K562 treated with DMSO at 1 percent for 4 hours (cell line): ENCODE results near the gene KIR2DL1. TPM values are rescaled to one million over a fixed set of nuclear protein-coding genes. Genes with fewer than 3 reads are reported as not detected.

ENCODE experiments used
- total RNA-seq: library from RNA; unstranded; fragments of 300-600 nt; gene quantifications from 2 replicates; pipeline ENCODE4 v1.2.3, GENCODE V29; 2022; ENCODE audit not compliant: insufficient read depth

KIR2DL1 gene
- not detected in 2 replicates for total RNA-seq

GRCh38 chr19:54769646-54770045 is at the start of gene KIR2DL1:
Gene KIR2DL1, plus strand, starts transcription at chr19:54769793. Its CDS starts 58 bp downstream, at chr19:54769851.

GRCh38 chr19:54724142-54724541 is 45.5 kb upstream of the KIR2DL1 start, which contains the start of gene KIR3DL3:
Gene KIR3DL3, plus strand, starts transcription at chr19:54724442. Its CDS starts 55 bp downstream, at chr19:54724497.

GRCh38 chr19:54738306-54738705 is 31.3 kb upstream of the KIR2DL1 start, which contains the start of gene KIR2DL3:
Gene KIR2DL3, plus strand, starts transcription at chr19:54738513. Its CDS starts 33 bp downstream, at chr19:54738546.

GRCh38 chr19:54803410-54803809 is 33.8 kb downstream of the KIR2DL1 start, which contains the start of gene KIR2DL4:
Gene KIR2DL4, plus strand, starts transcription at chr19:54803610. Its CDS starts 42 bp downstream, at chr19:54803652.

GRCh38 chr19:54816251-54816650 is 46.7 kb downstream of the KIR2DL1 start, which contains the start of gene KIR3DL1:
Gene KIR3DL1, plus strand, starts transcription at chr19:54816468.

GRCh38 chr19:54832496-54832895 is 62.9 kb downstream of the KIR2DL1 start, which contains the start of gene KIR2DS4:
Gene KIR2DS4, plus strand, starts transcription at chr19:54832676.

Other genes with a start within 250 kb of the KIR2DL1 start
- gene LILRA2, start 196.0 kb upstream of the KIR2DL1 start, total RNA-seq, result 7.6 and 8.0 TPM in 2 replicates
- gene LILRA1, start 176.2 kb upstream of the KIR2DL1 start, total RNA-seq, result not detected in 2 replicates
- gene LILRB1, start 139.3 kb upstream of the KIR2DL1 start, total RNA-seq, result not detected in 2 replicates
- gene LILRB4, start 106.8 kb upstream of the KIR2DL1 start, total RNA-seq, result not detected in 2 replicates
- gene KIR3DL3, start 45.4 kb upstream of the KIR2DL1 start, total RNA-seq, result not detected in 2 replicates
- gene KIR2DL3, start 31.3 kb upstream of the KIR2DL1 start, total RNA-seq, result not detected in 2 replicates
- gene KIR2DL4, start 33.8 kb downstream of the KIR2DL1 start, total RNA-seq, result not detected in 2 replicates
- not detected in 2 replicates for gene KIR3DL1, start 46.7 kb downstream of the KIR2DL1 start, total RNA-seq
- gene KIR2DS4, start 62.9 kb downstream of the KIR2DL1 start, total RNA-seq, result not detected in 2 replicates
- gene KIR3DL2, start 80.7 kb downstream of the KIR2DL1 start, total RNA-seq, result not detected in 2 replicates
- gene FCAR, start 104.4 kb downstream of the KIR2DL1 start, total RNA-seq, result not detected in 2 replicates
- gene NCR1, start 136.4 kb downstream of the KIR2DL1 start, total RNA-seq, result not detected in 2 replicates
- not detected in 2 replicates for gene NLRP7, start 177.7 kb downstream of the KIR2DL1 start, total RNA-seq
- 17.2 and 20.6 TPM in 2 replicates for gene NLRP2, start 196.6 kb downstream of the KIR2DL1 start, total RNA-seq